GM12865 (cell line): ENCODE data around the gene SH3TC1.

Experiments
- DNase-seq: peaks from one replicate; pipeline ENCODE4 v3.0.0; 2010; ENCODE audit warnings: low read depth
- H3K4me3 ChIP-seq: 2 replicates; pipeline ENCODE4 v1.5.1; 2011; ENCODE audit warnings: mild to moderate bottlenecking, low read depth, low read length, control low read depth
- CTCF ChIP-seq: IDR thresholded peaks from 2 replicates; pipeline ENCODE4 v1.5.1; 2011; ENCODE audit warnings: low read length, control low read depth, low read depth, inconsistent platforms; ENCODE audit not compliant: insufficient read depth; ENCODE audit errors: missing control alignments

The SH3TC1 gene

GRCh38 chr4:8264106-8264505 lies 65.0 kb downstream of the SH3TC1 start:
- no peak for TF ChIP-seq CTCF
- H3K4me3 ChIP-seq, result no peak overlapping the region
- no peak for DNase-seq

GRCh38 chr4:8265171-8265929 lies 66.3 kb downstream of the SH3TC1 start:
- H3K4me3 ChIP-seq, result no peak overlapping the region
- TF ChIP-seq CTCF, result no peak
- DNase-seq, result no peak

- DNase-seq, result no peak
- TF ChIP-seq CTCF, result no peak
- no peak overlapping the region for H3K4me3 ChIP-seq
Measured at GRCh38 chr4:8266088-8266487, 67.0 kb downstream of the SH3TC1 start.

GRCh38 chr4:8266508-8266907 lies 67.4 kb downstream of the SH3TC1 start:
- no peak overlapping the region for H3K4me3 ChIP-seq
- no peak for DNase-seq

GRCh38 chr4:8267077-8267476 lies 68.0 kb downstream of the SH3TC1 start:
- DNase-seq, result peak; percentile 41
- peak; percentile 55 for TF ChIP-seq CTCF
- H3K4me3 ChIP-seq, result no peak overlapping the region

More at GRCh38 chr4:8266508-8266907, 67.4 kb downstream of the SH3TC1 start:
- no peak for TF ChIP-seq CTCF

GRCh38 chr4:8268211-8268610 lies 69.1 kb downstream of the SH3TC1 start:
- no peak for TF ChIP-seq CTCF
- DNase-seq, result no peak
- no peak overlapping the region for H3K4me3 ChIP-seq
